NCI-H1105 treated with DMSO at 0.1 percent for 48 hours (cell line): Measurements from ENCODE around the gene CSE1L.
"Not testable (repeated sequence)": the region's sequence is repeated elsewhere in the genome, so short reads cannot be mapped to it uniquely, and the experiment has no call there.

Experiments
- DNase-seq: peaks from one replicate; lab custom pipeline; 2025; lab: John Stamatoyannopoulos, UW

CSE1L gene

DNA sequence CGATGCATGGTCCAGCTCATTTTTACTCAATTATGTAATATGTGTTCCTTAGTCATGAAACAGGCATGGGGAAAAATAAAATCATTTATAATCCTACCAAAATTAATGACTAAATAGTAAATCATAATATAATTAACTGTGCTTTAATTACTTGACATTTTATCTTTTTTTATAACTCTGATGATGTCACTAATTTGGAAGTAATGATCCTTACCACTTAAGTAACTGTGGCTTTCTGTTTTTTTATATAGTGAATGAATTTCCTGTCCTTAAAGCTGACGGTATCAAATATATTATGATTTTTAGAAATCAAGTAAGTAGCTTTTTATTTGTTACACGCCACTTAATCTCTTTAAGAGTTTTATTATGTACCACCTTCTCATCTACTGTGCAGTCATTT lies 32.2 kb downstream of the CSE1L start:
- no peak for DNase-seq

DNA sequence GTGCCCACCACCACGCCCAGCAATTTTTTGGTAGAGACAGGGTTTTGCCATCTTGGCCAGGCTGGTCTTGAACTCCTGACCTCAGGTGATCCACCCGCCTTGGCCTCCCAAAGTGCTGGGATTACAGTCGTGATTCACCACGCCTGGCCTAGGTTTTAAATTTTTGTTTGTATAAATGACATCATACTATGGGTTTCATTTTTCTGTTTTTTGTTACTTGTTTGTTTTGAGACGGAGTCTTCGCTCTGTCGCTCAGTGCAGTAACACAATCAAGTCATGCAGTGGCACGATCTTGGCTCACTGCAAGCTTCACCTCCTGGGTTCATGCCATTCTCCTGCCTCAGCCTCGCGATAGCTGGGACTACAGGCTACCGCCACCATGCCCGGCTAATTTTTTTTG lies 36.2 kb downstream of the CSE1L start:
- not testable (repeated sequence) for DNase-seq

DNA sequence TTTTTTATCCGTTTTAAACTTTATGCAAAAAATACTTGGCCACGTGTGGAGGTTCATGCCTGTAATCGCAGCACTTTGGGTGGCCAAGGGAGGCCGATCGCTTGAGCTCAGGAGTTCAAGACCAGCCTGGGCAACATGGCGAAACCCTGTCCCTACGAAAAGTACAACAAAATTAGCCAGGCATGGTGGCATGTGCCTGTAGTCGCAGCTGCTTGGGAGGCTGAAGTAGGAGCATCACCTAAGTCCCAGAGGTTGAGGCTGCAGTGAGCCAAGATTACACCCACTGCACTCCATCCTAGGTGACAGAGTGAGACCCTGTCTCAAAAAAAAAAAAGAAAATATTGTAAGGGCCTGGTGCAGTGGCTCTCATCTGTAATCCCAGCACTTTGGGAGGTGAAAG lies 45.0 kb downstream of the CSE1L start:
- no peak for DNase-seq

DNA sequence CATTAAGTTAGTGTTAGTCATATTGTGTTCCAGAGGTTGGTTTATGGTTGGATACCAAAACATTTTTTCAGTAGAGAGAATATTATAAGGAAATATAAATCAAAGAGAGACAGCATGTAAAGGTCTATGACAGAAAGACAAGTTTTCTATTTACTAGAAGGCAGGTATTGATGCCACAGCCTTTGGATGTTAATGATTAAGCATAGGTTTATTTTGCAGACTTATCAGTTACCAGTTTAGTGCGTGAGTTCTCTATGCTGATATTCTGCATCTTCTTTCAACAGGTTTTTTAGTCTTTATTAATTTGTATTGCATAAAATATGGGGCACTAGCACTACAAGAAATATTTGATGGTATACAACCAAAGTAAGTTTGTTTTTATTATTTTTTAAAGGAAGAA lies 45.6 kb downstream of the CSE1L start:
- DNase-seq = no peak

DNA sequence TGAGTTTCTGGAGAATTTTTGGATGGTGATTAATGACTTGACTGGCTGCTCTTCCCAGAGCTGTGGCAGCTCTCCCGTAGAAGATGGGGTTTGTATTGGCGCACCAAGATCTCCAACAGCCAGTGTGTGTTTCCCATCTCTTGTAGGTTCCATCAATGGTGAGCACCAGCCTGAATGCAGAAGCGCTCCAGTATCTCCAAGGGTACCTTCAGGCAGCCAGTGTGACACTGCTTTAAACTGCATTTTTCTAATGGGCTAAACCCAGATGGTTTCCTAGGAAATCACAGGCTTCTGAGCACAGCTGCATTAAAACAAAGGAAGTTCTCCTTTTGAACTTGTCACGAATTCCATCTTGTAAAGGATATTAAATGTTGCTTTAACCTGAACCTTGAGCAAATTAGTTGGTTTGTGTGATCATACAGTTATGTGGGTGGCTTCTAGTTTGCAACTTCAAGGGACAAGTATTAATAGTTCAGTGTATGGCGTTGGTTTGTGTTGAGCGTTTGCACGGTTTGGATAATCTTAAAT lies 50.2 kb downstream of the CSE1L start:
- DNase-seq = no peak

DNA sequence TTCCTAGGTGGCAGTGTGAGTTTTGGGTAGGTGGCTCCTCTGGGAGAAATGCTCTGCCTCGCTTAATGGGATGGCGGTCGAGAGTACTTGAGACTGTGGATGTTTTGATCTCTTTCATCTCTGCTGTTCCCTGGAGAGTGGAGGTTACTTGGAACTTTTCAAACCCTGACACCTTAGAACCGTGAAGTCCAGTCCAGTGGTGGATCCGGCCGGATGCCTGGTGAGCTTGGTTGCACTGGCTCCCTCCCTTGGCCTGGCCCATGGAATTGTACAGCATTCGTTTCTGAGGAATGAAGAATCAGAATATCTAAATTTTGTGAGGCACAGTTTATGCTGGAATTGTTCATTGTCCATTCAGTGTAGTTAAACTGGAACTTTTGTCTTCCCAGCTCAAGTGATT lies 51.0 kb downstream of the CSE1L start:
- DNase-seq = no peak

DNA sequence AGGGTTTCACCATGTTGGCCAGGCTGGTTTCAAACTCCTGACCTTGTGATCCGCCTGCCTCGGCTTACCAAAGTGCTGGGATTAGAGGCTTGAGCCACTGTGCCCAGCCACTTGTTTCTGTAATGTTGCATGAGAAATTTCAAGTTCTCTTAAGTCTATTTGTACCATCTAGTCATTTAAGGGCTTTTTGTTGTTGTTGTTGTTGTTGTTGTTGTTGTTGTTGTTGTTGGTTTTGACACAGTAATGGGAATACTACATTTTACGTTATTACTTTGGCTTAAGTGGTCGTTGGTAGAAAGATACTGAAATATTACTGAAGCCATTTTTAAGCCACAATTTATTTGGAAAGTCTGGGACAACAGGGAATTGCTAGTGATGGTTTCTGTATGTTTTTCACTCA lies 52.0 kb downstream of the CSE1L start:
- DNase-seq = no peak

DNA sequence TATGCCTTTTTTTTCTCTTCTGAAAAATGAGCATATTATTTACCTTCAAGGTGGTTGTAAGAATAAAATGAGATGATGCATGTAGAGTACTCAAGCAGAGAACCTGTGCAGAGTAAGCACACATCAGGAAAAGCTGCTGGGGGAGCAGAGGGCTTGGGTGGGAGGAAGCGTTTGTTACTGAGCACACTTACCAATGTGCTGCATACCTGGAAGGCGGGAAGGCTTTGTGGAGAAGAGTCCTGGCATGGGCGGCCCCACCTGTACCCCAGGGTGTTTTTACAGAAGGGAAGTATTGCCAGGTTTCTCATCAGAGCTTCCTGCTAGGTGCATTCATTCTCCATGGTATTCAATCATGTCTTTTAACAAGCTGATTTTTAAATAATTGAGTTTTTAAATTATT lies 52.9 kb downstream of the CSE1L start:
- DNase-seq = no peak

DNA sequence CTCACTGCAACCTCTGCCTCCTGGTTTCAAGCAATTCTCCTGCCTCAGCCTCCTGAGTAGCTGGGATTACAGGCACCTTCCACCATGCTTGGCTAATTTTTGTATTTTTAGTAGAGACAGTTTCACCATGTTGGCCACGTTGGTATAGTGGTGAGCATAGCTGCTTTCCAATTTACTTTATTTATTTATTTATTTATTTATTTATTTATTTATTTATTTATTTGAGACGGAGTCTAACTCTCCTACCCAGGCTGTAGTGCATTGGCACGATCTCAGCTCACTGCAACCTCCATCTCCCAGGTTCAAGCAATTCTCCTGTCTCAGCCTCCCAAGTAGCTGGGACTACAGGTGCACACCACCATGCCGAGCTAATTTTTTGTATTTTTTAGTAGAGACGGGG lies 54.2 kb downstream of the CSE1L start:
- DNase-seq = not testable (repeated sequence)

DNA sequence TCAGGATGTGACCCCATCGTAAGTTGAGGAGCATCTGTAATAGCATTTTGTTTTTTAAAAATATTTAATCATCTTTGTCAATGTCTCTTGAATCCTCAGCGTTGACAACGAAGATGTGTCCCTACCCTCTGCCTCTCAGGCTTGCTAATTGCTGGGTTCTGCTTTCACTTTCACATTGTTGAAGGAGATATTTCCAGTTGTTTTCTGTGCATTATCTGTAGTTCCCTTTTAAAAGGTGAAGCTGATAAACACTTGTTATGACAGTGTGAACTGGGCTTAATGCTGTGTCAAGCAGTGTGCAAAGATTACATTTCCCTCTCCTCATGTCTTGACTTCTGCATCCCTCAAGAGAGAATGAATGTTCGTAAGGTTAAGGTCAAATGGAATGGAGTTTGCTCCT lies 54.9 kb downstream of the CSE1L start:
- DNase-seq = no peak

DNA sequence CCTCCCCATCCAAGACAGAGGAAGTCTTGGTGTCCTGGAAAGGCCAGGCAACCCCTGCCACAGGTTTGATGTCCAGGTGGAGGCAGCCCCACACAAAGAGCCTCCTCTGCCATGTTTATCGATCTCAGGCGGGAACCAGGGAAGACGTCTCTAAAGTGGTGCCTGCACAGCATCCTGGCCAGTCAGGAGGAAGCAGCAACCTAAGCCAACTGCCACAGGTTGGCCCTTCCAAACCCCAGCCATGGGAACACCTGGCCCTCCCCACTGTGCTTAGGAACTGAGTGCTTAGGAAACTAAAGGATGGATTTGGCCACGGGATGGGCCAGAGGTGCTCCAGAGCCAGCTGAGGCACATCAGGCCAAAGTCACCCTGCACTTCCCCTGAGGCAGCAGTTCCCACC lies 56.9 kb downstream of the CSE1L start:
- no peak for DNase-seq

DNA sequence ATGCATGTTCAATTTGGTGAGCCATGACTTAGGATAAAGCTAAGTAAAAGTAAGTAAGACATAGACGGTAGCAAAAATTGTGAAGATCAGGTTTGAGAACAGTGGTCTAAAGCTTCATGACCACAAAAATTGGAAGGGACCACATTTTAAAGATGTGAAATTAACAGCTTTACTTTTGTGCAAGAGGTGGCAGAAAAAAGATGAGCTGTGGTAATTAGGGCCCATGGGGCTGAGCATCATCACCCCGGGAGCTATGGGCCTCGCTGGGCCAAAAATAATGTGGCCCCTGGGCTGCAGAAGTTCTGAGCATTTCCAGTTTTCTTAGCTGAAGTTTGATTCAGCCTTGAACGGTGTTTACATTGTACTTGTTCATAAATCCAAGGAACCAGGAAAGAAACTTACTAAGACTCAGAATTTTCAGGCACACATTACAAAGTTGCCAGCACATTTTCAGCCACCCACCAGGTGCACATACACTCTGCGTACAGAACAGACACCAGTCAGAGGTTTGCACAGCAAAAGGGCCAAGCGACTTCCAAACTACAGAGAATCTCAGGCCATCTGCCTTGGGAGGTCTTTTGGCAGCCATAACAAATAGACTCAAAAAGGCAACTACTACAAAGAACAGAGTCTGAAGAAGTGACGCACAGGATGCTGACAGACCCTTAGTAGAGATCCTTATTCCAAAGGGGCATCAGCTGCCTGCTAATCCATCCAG lies 57.7 kb downstream of the CSE1L start:
- DNase-seq = no peak

DNA sequence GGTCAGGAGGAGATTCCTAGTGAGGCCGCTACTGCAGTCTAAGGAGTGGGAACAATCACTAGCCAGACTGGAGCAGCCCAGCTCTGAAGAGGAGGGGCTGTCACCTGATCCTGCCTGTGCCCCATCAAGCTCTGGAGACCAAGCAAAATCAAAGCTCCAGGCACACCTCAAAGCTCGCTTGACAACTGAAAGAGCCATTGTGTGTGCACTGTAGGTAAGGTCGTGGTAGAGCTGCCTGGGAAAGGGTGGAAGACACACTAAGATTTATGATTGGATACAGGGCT lies 58.2 kb downstream of the CSE1L start:
- no peak for DNase-seq

DNA sequence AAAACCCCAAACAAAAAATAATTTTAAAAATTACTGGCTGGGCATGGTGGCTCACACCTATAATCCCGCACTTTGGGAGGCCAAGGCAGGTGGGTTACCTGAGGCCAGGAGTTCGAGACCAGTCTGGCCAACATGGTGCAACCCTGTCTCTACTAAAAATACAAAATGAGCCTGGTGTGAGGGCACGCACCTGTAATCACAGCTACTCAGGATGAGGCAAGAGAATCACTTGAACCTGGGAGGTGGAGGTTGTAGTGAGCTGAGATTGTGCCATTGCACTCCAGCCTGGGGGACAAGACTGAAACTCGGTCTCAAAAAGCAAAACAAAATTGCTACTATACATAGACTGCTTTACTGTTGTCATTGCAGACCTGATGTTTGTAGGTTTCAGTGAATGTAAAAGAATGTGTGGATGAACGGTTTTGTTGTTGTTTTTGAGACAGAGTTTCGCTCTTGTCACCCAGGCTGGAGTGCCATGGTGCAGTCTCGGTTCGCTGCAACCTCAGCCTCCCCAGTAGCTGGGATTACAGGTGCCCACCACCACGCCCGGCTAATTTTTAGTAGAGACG lies 59.0 kb downstream of the CSE1L start:
- not testable (repeated sequence) for DNase-seq

DNA sequence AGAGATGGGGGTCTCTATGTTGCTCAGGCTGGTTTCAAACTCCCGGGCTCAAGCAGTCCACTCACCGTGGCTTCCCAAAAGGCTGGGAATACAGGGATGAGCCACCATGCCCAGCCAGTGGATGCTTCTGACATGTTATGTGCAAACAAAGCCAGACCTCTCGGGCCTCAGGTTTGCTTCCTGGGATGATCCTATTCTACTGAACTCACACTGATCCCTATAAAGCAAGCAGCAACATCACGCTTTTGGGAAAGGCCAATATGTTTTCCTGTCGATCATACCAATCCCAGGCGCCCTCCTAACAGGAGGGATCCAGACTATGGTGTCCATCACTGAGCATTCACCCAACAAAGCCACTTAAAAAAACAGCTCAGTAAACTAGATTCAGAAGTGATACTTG lies 60.2 kb downstream of the CSE1L start:
- no peak for DNase-seq

DNA sequence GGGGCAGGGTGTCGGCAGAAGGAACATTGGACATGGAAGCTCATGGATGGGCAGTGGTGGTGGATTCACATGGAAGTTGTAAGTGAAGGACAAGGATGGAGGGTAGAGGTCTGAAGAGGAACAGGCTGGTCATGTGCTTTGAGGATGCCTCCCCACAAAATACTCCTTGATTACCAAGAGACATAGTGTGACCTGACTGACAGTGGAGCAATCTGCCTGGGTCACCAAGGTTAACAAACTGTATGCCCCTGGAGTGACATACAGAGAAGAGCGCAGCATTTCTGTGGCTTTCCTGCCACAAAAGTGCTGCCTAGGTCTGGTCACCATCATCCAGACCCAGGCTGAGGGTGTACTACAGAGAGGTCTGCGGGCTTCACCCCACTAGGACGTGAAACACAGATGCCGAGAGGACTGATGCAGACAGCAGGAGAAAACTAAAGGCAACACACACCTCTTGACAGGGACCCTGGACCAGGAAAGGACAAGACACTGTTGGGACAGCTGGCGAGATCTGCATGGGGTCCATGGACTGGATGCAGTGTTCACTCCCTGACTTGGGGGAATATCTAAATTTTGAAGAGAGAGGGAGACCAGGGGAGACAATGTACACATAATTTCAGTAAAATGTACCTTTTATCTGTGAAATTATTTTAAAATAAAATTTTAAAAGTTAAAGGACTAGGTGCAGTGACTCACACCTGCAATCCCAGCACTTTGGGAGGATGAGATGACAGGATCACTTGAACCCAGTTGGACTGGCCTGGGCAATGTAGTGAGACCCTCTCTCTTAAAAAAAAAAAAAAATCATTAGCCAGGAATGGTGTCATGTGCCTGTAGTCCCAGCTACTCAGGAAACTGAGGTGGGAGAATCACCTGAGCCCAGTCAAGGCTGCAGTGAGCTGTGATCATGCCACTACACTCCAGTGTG lies 64.9 kb downstream of the CSE1L start:
- DNase-seq = no peak

DNA sequence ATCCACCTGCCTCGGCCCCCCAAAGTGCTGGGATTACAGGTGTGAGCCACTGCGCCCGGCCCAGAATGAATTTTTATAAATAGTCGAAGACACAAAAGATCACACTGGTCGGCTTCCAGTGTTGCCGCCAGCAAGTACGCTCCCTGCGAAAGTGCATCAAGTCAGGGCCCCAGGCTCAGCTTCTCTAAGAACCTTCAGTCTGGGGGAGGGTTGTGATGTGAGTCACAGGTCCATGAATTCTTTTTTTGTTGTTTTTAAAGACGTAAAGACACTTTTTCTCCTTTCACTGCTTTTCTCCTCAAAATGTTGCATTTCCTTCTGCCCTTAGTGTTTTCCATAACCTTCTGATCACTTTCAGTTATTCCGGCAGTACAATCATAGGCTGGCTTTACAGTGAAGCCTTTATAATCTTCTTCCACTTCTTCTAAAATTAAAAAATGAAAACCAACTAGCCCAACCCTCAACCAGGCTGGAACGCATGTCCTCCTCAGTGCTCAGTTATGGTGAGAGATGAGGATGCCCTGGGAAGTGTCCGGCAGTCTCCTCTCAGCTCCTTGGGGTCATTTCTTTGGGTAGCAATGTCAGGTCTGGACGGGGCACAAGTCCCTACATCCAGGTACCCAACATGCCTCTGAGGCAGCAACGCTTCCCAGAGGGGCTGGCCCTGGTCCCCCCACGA lies 66.6 kb downstream of the CSE1L start:
- DNase-seq = no peak

DNA sequence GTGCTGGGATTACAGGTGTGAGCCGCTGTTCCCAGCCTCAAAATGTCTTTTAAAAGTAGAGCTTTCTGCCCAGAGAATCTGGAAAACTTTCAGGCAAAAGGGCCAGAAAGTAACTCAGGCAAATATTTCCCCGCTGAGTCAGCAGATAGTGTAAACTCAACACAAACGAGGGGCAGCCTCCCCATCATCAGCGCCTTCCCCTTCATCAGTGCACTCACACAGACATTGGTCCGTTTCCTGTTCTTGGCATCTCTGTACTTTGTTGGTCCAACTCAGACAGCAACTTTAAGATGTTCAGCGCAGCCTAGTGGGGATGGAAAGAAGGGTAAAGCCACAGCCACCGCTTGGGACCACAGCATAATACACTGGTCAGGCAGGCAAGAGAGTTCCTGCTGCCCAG lies 69.5 kb downstream of the CSE1L start:
- no peak for DNase-seq

DNA sequence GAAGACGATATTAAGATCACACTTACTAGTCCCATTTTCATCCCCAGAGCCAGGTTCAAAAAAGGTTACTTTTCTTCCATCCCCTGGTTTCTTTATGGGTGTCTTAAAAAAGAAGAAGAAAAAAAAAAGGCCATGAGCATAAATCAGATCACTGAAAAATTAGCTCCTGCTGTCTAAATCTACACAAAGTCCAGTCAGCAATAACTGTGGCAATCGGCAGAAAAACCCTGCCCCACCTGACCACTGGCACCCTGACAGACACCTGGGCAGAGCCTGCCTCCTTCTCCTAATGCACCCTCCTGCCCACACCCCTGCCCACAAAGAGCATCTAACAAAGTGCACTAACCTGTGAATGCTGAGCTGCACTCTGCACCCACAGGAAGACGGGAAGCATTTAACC lies 72.2 kb downstream of the CSE1L start:
- DNase-seq = no peak

DNA sequence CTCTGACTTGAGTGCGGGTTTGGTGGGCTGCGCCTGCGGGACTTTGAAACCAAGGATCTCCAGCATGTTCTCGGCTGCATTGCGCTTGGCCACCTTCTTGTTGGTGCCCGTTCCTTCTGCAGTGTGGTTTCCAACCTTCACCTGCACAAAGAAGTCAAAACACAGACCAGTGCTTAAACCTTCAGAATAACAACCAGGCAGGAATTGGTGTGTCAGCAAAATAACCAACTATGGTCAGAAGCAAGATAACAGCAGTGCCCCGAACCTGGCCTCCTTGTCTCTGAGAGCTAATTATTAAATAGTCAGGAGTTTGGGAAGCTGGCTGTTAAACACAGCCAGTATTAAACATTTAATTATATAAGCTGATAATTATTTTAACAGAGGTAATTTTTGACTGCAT lies 73.9 kb downstream of the CSE1L start:
- DNase-seq = no peak

DNA sequence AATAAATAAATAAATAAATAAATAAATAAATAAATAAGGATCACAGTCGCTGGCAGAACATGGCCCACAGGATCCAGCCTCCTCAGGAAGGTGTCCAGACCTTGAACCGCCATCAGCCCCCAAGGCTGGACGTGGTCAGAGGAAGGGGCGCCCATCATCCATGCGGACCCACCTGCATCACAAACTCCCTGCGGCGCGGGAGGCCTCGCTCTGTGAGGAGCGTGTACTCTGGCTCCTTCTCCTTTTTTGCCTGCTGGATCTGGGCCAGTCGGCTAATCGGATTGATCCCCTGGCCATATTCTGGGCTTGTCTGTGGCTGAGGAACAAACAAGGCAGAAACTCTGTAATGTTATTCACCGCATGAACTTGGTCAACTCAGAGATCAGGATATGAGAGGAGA lies 76.8 kb downstream of the CSE1L start:
- DNase-seq = no peak

DNA sequence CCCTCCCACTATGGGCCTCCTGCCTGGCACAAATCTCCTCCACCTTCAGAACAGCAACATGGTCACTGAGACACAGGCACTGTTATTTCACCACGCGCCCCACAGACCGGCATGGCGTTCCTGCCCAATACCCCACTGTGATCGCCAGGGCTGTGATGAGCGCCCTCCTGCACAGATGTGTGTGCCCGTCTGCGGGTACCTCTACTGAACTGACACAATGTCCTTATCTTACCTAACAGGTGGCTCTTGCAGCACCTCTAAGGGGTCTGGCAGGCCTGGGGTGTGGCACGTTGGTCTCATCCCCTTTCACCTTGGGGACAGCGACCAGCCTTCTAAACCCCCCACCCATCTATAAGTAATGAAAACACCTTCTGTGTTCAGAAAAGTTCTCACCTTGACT lies 77.9 kb downstream of the CSE1L start:
- DNase-seq = no peak
